T-helper 1 cell treated with Interleukin-12 subunit alpha and Interleukin-12 subunit beta and Interleukin-4 antibody, amounts not matched to agents 30 ng/mL and 1 ng/mL, for 36 hours (primary cell): ENCODE data around the gene GAS1. TPM values are rescaled to one million over a fixed set of nuclear protein-coding genes. Genes with fewer than 3 reads are reported as not detected.

ENCODE experiments used
- intact Hi-C: fragments of 100-400 bp; cut with micrococcal nuclease; formaldehyde crosslinking; loops from one replicate; pipeline ENCODE4 v1.15.1; 2024
- total RNA-seq: library from RNA; stranded (reverse); gene quantifications from 2 replicates; pipeline ENCODE4 v1.2.3, GENCODE V29; 2022

The GAS1 gene
- total RNA-seq, 1 donor from 2014 or later: not detected

- intact Hi-C loops: no loop called here
These were observed 18.5 kb upstream of the GAS1 start for GRCh38 chr9:86965636-86966395.

GRCh38 chr9:86962692-86963091 lies 15.4 kb upstream of the GAS1 start:
- intact Hi-C loops: no loop called here

- intact Hi-C loops: no loop called here
These were observed 13.6 kb upstream of the GAS1 start for GRCh38 chr9:86960938-86961337.

- intact Hi-C loops: no loop called here
These were observed 10.9 kb upstream of the GAS1 start for GRCh38 chr9:86958203-86958602.

GRCh38 chr9:86955561-86955960 lies 8.3 kb upstream of the GAS1 start:
- intact Hi-C loops: no loop called here

GRCh38 chr9:86955042-86955441 lies 7.7 kb upstream of the GAS1 start:
- intact Hi-C loops: no loop called here

GRCh38 chr9:86953181-86953580 lies 5.9 kb upstream of the GAS1 start:
- intact Hi-C loops: no loop called here

GRCh38 chr9:86948074-86948929 lies 996 bp upstream of the GAS1 start:
- intact Hi-C loops: loop anchor here (2.0 to 10.0 kb wide), 2 partner anchors 376 to 1204 kb away; partner anchors contain the start of gene AGTPBP1

- intact Hi-C loops: loop anchor here (1.0 to 10.0 kb wide), 4 partner anchors 592 to 1202 kb away; partner anchors contain the start of genes AGTPBP1, NAA35 and TUT7
These were observed 833 bp downstream of the GAS1 start for GRCh38 chr9:86946201-86947145.

GRCh38 chr9:86945728-86946200 lies 1.5 kb downstream of the GAS1 start:
- intact Hi-C loops: loop anchor here (2.0 to 10.0 kb wide), 3 partner anchors 591 to 1201 kb away; partner anchors contain the start of genes AGTPBP1, NAA35 and TUT7

GRCh38 chr9:86944796-86945727 lies 2.2 kb downstream of the GAS1 start:
- intact Hi-C loops: loop anchor here (10.0 kb wide), 1 partner anchor 1200 kb away; the partner anchor contains the start of gene AGTPBP1

GRCh38 chr9:86943201-86944113 lies 3.8 kb downstream of the GAS1 start:
- intact Hi-C loops: loop anchor here (10.0 kb wide), 1 partner anchor 1199 kb away; the partner anchor contains the start of gene AGTPBP1

GRCh38 chr9:86942281-86943200 lies 4.8 kb downstream of the GAS1 start:
- intact Hi-C loops: loop anchor here (10.0 kb wide), 1 partner anchor 1198 kb away; the partner anchor contains the start of gene AGTPBP1

- intact Hi-C loops: loop anchor here (10.0 kb wide), 1 partner anchor 1196 kb away; the partner anchor contains the start of gene AGTPBP1
These were observed 6.1 kb downstream of the GAS1 start for GRCh38 chr9:86941197-86941596.

GRCh38 chr9:86940774-86941173 lies 6.5 kb downstream of the GAS1 start:
- intact Hi-C loops: loop anchor here (10.0 kb wide), 1 partner anchor 1196 kb away; the partner anchor contains the start of gene AGTPBP1

- intact Hi-C loops: loop anchor here (10.0 kb wide), 1 partner anchor 1195 kb away; the partner anchor contains the start of gene AGTPBP1
These were observed 7.4 kb downstream of the GAS1 start for GRCh38 chr9:86939891-86940290.

GRCh38 chr9:86939321-86939720 lies 8.0 kb downstream of the GAS1 start:
- intact Hi-C loops: no loop called here
